Measurements from ENCODE around the gene ADCY7.

The ADCY7 gene

GRCh38 chr16:50296807-50297206, 30.5 kb downstream of the ADCY7 start:
- TF ChIP-seq CTCF (IDR thresholded peaks at IDR 0.05; ENCODE audit: low read depth, low read length): no peak

GRCh38 chr16:50297301-50298074, 31.1 kb downstream of the ADCY7 start:
- DNase-seq (ENCODE audit: extremely low read depth, low read depth): no peak
- no peak for TF ChIP-seq CTCF (IDR thresholded peaks at IDR 0.05; ENCODE audit: low read depth, low read length)

More at GRCh38 chr16:50296807-50297206, 30.5 kb downstream of the ADCY7 start:
- no peak for DNase-seq (ENCODE audit: extremely low read depth, low read depth)

DNA sequence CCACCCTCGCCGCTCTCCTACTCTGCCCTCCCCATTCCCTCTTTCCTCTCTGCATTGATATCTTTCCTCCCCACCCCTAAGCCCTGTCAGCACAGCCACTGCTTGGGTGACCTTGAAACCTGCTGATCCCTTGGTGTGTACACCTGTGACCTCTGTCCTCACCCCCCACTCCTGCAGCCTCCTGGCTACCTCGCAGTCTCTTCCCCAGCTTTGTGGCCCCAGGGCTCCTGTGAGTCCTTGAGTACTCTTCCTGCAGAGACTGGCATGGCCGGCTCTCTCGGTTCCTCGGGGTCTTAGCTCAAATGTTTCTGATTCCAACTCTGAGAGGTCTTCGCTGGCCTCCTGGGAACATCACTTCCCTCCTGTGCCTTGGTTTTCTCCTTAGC, 31.7 kb downstream of the ADCY7 start:
- DNase-seq (ENCODE audit: extremely low read depth, low read depth): no peak
- no peak for TF ChIP-seq CTCF (IDR thresholded peaks at IDR 0.05; ENCODE audit: low read depth, low read length)

DNA sequence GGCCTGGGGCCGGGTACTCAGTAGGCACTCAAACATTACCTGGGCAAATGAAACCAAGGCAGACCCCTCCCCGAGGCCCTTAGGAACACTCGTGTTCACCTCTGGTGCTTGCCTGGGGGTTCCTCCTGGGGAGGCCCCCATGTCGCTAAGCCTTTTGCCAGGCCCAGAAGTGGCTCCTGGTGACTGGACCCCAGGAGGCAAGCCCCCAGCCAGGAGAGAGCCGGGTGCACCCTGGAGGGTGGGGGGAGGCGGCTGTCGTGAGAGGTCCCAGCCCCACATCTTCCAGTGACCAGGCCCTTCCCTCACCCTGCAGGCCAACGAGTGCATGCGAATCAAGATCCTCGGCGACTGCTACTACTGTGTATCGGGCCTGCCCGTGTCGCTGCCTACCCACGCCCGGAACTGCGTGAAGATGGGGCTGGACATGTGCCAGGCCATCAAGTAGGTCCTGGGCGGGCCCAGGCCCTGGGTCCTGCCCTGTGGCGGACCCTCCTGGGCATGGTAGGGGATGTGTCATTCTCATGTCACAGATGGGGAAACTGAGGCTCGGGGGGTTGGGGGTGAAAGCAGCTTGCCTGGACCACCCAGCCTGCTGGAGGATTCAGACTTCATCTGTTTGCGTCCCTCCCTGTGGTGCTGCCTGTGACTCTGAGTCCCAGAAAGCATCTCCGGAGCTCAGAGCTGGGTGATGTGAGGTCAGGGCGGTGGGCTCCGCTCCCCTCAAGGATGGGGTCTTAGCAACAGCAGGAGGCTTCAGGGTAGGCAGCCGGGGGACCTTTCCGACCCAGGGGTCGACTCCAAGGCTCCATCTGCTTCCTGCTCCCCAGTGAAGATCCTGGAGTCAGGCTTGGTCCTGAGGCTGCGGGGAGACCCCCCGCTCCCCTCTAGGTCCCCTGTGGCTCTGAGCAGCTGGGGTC, 32.5 kb downstream of the ADCY7 start:
- no peak for DNase-seq (ENCODE audit: extremely low read depth, low read depth)
- TF ChIP-seq CTCF (IDR thresholded peaks at IDR 0.05; ENCODE audit: low read depth, low read length): no peak

GRCh38 chr16:50299508-50300105, 33.3 kb downstream of the ADCY7 start:
- no peak for TF ChIP-seq CTCF (IDR thresholded peaks at IDR 0.05; ENCODE audit: low read depth, low read length)
- DNase-seq (ENCODE audit: extremely low read depth, low read depth): no peak

DNA sequence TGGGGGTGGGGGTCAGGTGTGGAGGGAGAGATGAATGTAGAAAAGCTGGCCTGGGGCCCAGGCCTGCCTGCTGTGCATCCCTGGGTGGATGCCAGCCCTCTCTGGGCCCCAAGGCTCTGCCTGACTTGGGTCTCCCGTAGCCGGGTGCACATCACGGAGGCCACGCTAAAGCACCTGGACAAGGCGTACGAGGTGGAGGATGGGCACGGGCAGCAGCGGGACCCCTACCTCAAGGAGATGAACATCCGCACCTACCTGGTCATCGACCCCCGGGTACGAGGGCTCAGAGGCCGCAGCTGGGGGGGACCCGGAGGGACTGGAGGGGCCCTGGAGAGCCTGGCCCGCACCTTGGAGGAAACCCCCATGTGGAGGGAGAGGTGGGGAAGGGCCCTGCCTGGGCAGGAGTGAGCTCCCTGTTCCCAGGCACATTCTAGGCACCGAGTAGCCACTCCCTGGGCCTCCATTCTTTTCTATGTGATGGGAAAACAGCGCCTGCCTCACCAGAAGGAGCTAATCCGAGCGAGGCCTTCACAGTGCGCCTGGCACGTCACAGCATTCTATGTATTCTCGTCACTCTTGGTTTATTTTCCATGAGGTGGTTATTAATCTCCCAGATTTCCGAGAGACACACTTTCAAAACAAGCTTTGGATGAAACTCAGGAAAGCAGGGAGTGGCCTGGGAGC, 34.7 kb downstream of the ADCY7 start:
- no peak for TF ChIP-seq CTCF (IDR thresholded peaks at IDR 0.05; ENCODE audit: low read depth, low read length)
- no peak for DNase-seq (ENCODE audit: extremely low read depth, low read depth)

Measured in AG09319 (cell line).